22Rv1 (cell line): Measurements from ENCODE around the gene CMTM7.

ENCODE experiments used
- ZFX ChIP-seq: fragments of 450-650 bp; IDR thresholded peaks from 2 replicates; pipeline ENCODE4 v1.6.1; 2017; ENCODE audit warnings: antibody characterized with exemption, borderline replicate concordance
- TF ChIP-seq, protein P1 (sequence below): fragments of 450-650 bp; IDR thresholded peaks from 2 replicates; pipeline ENCODE4 v1.5.1; 2017; ENCODE audit warnings: mild to moderate bottlenecking

DNA sequence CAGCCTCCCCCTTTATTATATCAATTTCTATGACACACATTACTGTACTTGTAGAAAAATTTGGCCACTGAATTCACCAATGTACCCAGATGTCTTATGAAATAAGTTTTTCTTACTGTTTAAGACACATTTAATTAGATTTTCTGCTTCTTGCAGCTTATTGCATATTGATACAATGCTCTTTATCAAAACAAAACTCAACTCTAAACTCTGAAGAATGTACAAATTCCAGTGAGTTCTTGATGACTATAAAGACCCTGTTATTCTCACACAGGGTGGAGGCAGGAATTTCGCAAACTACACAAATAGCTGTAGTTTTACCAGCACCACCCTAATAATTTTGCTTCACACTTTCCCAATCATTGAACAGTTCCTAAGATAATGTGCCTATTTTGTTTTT is 89.0 kb downstream of the CMTM7 start:
- TF ChIP-seq, protein P1, sequence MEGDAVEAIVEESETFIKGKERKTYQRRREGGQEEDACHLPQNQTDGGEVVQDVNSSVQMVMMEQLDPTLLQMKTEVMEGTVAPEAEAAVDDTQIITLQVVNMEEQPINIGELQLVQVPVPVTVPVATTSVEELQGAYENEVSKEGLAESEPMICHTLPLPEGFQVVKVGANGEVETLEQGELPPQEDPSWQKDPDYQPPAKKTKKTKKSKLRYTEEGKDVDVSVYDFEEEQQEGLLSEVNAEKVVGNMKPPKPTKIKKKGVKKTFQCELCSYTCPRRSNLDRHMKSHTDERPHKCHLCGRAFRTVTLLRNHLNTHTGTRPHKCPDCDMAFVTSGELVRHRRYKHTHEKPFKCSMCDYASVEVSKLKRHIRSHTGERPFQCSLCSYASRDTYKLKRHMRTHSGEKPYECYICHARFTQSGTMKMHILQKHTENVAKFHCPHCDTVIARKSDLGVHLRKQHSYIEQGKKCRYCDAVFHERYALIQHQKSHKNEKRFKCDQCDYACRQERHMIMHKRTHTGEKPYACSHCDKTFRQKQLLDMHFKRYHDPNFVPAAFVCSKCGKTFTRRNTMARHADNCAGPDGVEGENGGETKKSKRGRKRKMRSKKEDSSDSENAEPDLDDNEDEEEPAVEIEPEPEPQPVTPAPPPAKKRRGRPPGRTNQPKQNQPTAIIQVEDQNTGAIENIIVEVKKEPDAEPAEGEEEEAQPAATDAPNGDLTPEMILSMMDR: no peak
- no peak for TF ChIP-seq ZFX
